DOHH2 (cell line): Measurements from ENCODE around the gene FBXO7.

ENCODE experiments used
- H3F3A ChIP-seq: fragments of 200-600 bp; sonication (generic), shearing (Covaris generic); 2 replicates; pipeline ENCODE4 v1.6.0; 2016; ENCODE audit warnings: antibody characterized with exemption, mild to moderate bottlenecking; ENCODE audit not compliant: control insufficient read depth, insufficient read depth
- H3K27ac ChIP-seq: fragments of 200-600 bp; sonication (generic); 2 replicates; pipeline ENCODE4 v1.5.1; 2014; ENCODE audit warnings: low read depth, mild to moderate bottlenecking, low read length, moderate library complexity
- H3K27me3 ChIP-seq: fragments of 200-600 bp; sonication (generic); 2 replicates; pipeline ENCODE4 v1.6.1; 2014; ENCODE audit warnings: mild to moderate bottlenecking, low read length, mixed read lengths; ENCODE audit not compliant: control insufficient read depth
- H3K36me3 ChIP-seq: fragments of 200-600 bp; sonication (generic); 2 replicates; pipeline ENCODE4 v1.6.1; 2014; ENCODE audit warnings: mild to moderate bottlenecking, low read length, moderate library complexity, mixed read lengths; ENCODE audit not compliant: control insufficient read depth
- H3K4me1 ChIP-seq: fragments of 200-600 bp; sonication (generic); 2 replicates; pipeline ENCODE4 v1.6.1; 2014; ENCODE audit warnings: mild to moderate bottlenecking, low read length, mixed read lengths; ENCODE audit not compliant: control insufficient read depth
- H3K4me2 ChIP-seq: fragments of 200-600 bp; sonication (generic); 2 replicates; pipeline ENCODE4 v1.6.0; 2014; ENCODE audit warnings: mild to moderate bottlenecking, low read length, moderate library complexity
- H3K4me3 ChIP-seq: fragments of 200-600 bp; sonication (generic); 2 replicates; pipeline ENCODE4 v1.5.1; 2014; ENCODE audit warnings: mild to moderate bottlenecking, low read length, mixed read lengths
- H3K79me2 ChIP-seq: fragments of 200-600 bp; sonication (generic); 2 replicates; pipeline ENCODE4 v1.6.1; 2014; ENCODE audit warnings: mild to moderate bottlenecking, low read length, mixed read lengths; ENCODE audit not compliant: control insufficient read depth
- H3K9me2 ChIP-seq: fragments of 200-600 bp; sonication (generic); replicated peaks from 2 replicates; pipeline ENCODE4 v1.6.1; 2014; ENCODE audit warnings: mild to moderate bottlenecking, low read length, mixed read lengths; ENCODE audit not compliant: control insufficient read depth
- H3K9me3 ChIP-seq: fragments of 200-600 bp; sonication (generic); 2 replicates; pipeline ENCODE4 v1.6.1; 2014; ENCODE audit warnings: antibody characterized with exemption, low read length, mixed read lengths; ENCODE audit not compliant: control insufficient read depth, insufficient read depth
- H4K20me1 ChIP-seq: fragments of 200-600 bp; sonication (generic); 2 replicates; pipeline ENCODE4 v1.6.0; 2014; ENCODE audit warnings: low read depth, mild to moderate bottlenecking, antibody characterized with exemption, low read length, moderate library complexity; ENCODE audit not compliant: control insufficient read depth, insufficient read depth
- CTCF ChIP-seq: fragments of 200-600 bp; sonication (generic); IDR thresholded peaks from one replicate; pipeline ENCODE4 v1.5.1; 2014; ENCODE audit warnings: antibody characterized with exemption, mild to moderate bottlenecking, low read depth, low read length; ENCODE audit not compliant: poor library complexity, severe bottlenecking
- EZH2phosphoT487 ChIP-seq: fragments of 200-600 bp; sonication (generic); IDR thresholded peaks from 2 replicates; pipeline ENCODE4 v1.6.1; 2017; ENCODE audit warnings: borderline replicate concordance, mild to moderate bottlenecking, antibody characterized with exemption, low read length, moderate library complexity, mixed read lengths

FBXO7 gene

GRCh38 chr22:32462452-32462851 lies 12.2 kb upstream of the FBXO7 start:
- Histone ChIP-seq H3K4me3 (no peak overlapping the region), H4K20me1 (no peaks in the 10 kb centered on the region), H3K9me2 (no peaks in the 10 kb centered on the region), H3F3A (no peaks in the 10 kb centered on the region), H3K27ac (no peak overlapping the region), H3K9me3 (no peaks in the 10 kb centered on the region), H3K79me2 (no peaks in the 10 kb centered on the region), H3K4me2 (no peak overlapping the region), H3K36me3 (no peaks in the 10 kb centered on the region), H3K27me3 (peaks cover 19% of the 10 kb centered on the region), H3K4me1 (no peaks in the 10 kb centered on the region)
- TF ChIP-seq CTCF (no peak), EZH2phosphoT487 (no peak)

GRCh38 chr22:32465661-32466060 lies 8.9 kb upstream of the FBXO7 start:
- no peak for TF ChIP-seq EZH2phosphoT487
- TF ChIP-seq CTCF: no peak
- peaks cover 9% of the 10 kb centered on the region for H3K27me3 ChIP-seq
- H3K79me2 ChIP-seq: no peaks in the 10 kb centered on the region
- no peaks in the 10 kb centered on the region for H3K36me3 ChIP-seq
- no peak overlapping the region for H3K4me3 ChIP-seq
- no peaks in the 10 kb centered on the region for H3K4me1 ChIP-seq
- no peak overlapping the region for H3K4me2 ChIP-seq
- H3F3A ChIP-seq: no peaks in the 10 kb centered on the region
- no peak overlapping the region for H3K27ac ChIP-seq
- H3K9me2 ChIP-seq: no peaks in the 10 kb centered on the region
- H3K9me3 ChIP-seq: no peaks in the 10 kb centered on the region
- H4K20me1 ChIP-seq: no peaks in the 10 kb centered on the region

- H3K4me3 ChIP-seq: no peak overlapping the region
- no peaks in the 10 kb centered on the region for H3K36me3 ChIP-seq
- no peak overlapping the region for H3K27ac ChIP-seq
- H3K79me2 ChIP-seq: no peaks in the 10 kb centered on the region
- no peak overlapping the region for H3K4me2 ChIP-seq
- H4K20me1 ChIP-seq: no peaks in the 10 kb centered on the region
- no peaks in the 10 kb centered on the region for H3K9me3 ChIP-seq
- peaks cover 7% of the 10 kb centered on the region for H3K27me3 ChIP-seq
- TF ChIP-seq CTCF: no peak
- TF ChIP-seq EZH2phosphoT487: no peak
- no peaks in the 10 kb centered on the region for H3F3A ChIP-seq
- no peaks in the 10 kb centered on the region for H3K9me2 ChIP-seq
- no peaks in the 10 kb centered on the region for H3K4me1 ChIP-seq
Measured at GRCh38 chr22:32466496-32466895, 8.1 kb upstream of the FBXO7 start.

GRCh38 chr22:32469799-32470212 lies 4.8 kb upstream of the FBXO7 start:
- H3K27ac ChIP-seq: no peak overlapping the region
- H4K20me1 ChIP-seq: no peaks in the 10 kb centered on the region
- H3K79me2 ChIP-seq: peaks cover 10% of the 10 kb centered on the region

More at GRCh38 chr22:32469799-32470212, 4.8 kb upstream of the FBXO7 start:
- Histone ChIP-seq H3K4me1 (peaks cover 11% of the 10 kb centered on the region), H3K27me3 (peaks cover 2% of the 10 kb centered on the region; the same call in 1 of the 2 replicates), H3K4me2 (no peak overlapping the region), H3K9me3 (no peaks in the 10 kb centered on the region), H3K4me3 (no peak overlapping the region), H3F3A (no peaks in the 10 kb centered on the region), H3K36me3 (no peaks in the 10 kb centered on the region), H3K9me2 (no peaks in the 10 kb centered on the region)
- TF ChIP-seq EZH2phosphoT487 (no peak), CTCF (no peak)
